KBM-7 (cell line): ENCODE data around the gene THBS2.

Source experiments
- DNase-seq: peaks from one replicate; pipeline ENCODE4 v3.0.0-alpha.2; 2015
- in situ Hi-C: fragments of 300-500 bp; cut with MboI; formaldehyde crosslinking; loops from 2 replicates; pipeline ENCODE4 v1.14.3; 2020; ENCODE audit warnings: low sequenced_read_pairs, low pct_unique_long_range_greater_than_20kb, mixed read lengths

Gene THBS2

GRCh38 chr6:169174516-169175359, 78.9 kb downstream of the THBS2 start:
- no peak for DNase-seq
- in situ Hi-C loops = no loop called here

- in situ Hi-C loops = no loop called here
- no peak for DNase-seq
These were observed 79.9 kb downstream of the THBS2 start for GRCh38 chr6:169173532-169174268.

GRCh38 chr6:169172946-169173345, 80.7 kb downstream of the THBS2 start:
- in situ Hi-C loops = no loop called here
- no peak for DNase-seq

- in situ Hi-C loops = no loop called here
- DNase-seq = no peak
These were observed 81.2 kb downstream of the THBS2 start for GRCh38 chr6:169172456-169172855.

GRCh38 chr6:169171951-169172350, 81.7 kb downstream of the THBS2 start:
- in situ Hi-C loops = no loop called here
- no peak for DNase-seq

GRCh38 chr6:169171016-169171415, 82.6 kb downstream of the THBS2 start:
- in situ Hi-C loops = no loop called here
- DNase-seq = no peak

GRCh38 chr6:169170583-169170955, 83.1 kb downstream of the THBS2 start:
- in situ Hi-C loops = no loop called here
- no peak for DNase-seq

GRCh38 chr6:169169941-169170582, 83.6 kb downstream of the THBS2 start:
- in situ Hi-C loops = no loop called here
- DNase-seq = no peak

GRCh38 chr6:169169375-169169774, 84.3 kb downstream of the THBS2 start:
- in situ Hi-C loops = no loop called here
- no peak for DNase-seq

GRCh38 chr6:169168706-169169105, 84.9 kb downstream of the THBS2 start:
- DNase-seq = no peak
- in situ Hi-C loops = no loop called here

GRCh38 chr6:169168302-169168630, 85.4 kb downstream of the THBS2 start:
- in situ Hi-C loops = no loop called here
- DNase-seq = no peak

GRCh38 chr6:169167581-169168301, 85.9 kb downstream of the THBS2 start:
- DNase-seq = no peak
- in situ Hi-C loops = no loop called here

- in situ Hi-C loops = no loop called here
- DNase-seq = no peak
These were observed 86.6 kb downstream of the THBS2 start for GRCh38 chr6:169166896-169167580.
